NCI-H2196 (cell line): ENCODE measurements around the gene WRNIP1.
"Not testable (repeated sequence)": the region's sequence is repeated elsewhere in the genome, so short reads cannot be mapped to it uniquely, and the experiment has no call there.

Experiments used
- DNase-seq: peaks from one replicate; lab custom pipeline; 2025; ENCODE audit not compliant: unreplicated experiment; lab: John Stamatoyannopoulos, UW

The WRNIP1 gene

DNA sequence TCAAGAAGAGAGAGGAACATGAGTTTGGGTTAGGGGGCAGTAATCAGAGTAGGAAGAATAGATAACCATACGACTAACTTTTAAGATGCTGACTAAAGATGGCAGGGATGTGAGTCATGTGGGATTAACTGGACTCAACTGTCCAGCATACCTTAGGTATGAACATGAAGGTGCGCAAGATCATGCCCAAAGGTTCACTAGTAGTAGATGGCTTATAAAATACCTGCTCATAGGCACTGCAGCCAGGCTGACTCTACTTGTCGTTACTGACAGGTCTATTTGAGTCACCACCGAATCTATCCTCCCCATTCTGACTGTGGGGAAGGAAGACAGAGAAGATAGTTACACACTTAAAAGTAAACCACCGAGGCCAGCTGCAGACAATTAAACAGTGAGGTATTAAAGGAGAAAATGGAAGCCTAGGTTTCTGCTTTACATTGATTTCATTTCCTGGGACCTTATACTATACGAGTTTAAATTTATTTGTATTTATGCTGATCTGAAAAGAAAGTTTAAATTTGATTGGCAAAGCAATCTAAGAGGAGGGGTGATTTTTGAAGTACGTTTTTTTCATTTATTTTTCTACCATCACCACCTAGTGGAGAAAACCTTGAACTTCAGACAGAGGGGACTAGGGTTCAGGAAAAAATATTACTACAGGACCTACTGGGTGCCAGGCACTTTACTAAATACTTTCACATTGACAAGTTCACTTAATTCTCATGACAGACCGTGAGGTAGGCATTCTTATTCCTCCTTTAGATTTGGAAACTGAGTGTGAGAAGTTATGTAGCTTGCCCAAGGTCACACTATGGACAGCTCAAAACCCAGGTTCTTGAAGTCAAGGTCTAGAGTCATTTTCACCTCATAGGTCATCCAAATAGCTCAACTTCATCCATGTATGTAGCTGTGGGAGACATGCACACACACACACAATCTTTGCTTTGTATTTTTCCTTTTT lies 4.0 kb upstream of the WRNIP1 start:
- no peak for DNase-seq

DNA sequence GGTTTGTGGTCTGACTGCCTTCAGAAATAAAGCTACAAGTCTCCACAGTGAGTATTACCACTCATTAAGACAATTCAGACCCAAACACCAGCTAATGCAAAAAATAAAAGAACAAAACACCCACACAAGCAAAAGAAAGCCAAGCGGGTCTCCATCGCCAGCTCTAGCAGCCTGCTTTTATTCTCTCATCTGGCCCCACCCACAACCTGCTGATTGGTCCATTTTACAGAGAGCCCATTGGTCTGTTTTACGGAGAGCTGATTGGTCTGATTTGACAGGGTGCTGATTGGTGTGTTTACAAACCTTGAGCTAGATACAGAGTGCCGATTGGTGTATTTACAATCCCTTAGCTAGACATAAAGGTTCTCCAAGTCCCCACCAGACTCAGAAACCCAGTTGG lies 2.3 kb upstream of the WRNIP1 start:
- not testable (repeated sequence) for DNase-seq

DNA sequence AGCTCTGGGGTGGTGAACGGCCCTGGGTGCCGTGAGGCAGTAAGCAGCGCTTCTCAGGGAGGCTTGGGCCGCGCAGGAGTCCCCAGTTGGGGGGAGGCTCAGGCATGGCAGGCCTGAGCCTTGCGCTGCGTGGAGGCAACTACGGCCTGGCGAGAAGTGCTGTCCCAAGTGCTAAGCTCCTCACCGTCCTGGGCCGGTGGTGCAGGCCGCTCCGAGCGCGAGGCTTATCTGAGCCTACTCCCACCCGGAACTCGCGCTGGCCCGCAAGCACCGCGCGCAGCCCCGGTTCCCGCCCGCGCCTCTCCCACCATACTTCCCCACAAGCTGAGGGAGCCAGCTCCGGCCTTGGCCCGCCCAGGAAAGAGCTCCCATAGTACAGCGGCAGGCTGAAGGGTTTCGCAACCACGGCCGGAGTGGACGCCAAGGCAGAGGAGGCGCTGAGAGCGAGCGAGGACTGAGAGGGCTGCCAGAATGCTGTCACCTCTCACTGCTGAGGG lies 1.8 kb upstream of the WRNIP1 start:
- no peak for DNase-seq

DNA sequence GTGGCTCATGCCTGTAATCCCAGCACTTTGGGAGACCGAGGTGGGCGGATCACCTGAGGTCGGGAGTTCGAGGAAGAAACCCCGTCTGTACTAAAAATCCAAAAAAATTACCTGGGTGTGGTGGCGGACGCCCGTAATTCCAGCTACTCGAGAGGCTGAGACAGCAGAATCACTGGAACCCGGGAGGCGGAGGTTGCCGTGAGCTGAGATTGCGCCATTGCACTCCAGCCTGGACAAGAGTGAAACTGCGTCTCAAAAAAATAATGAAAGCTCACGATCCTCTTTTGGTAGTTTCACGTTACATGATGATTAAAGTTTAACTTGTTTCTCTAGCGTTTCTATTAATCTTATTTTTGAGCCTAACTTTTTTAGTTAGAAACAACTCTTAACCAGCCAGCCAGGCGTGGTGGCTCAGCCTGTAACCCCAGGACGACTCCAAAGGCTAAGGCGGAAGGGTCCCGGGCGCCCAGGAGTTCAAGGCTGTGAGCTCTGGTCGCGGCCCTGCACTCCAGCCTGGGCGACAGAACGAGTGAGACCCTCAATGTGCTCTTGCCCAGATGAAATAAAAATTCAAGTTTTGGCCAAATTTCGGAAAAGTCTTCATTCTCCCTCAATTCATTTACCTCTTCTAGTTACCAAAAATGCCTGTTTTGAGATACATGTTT lies 1.2 kb upstream of the WRNIP1 start:
- no peak for DNase-seq

DNA sequence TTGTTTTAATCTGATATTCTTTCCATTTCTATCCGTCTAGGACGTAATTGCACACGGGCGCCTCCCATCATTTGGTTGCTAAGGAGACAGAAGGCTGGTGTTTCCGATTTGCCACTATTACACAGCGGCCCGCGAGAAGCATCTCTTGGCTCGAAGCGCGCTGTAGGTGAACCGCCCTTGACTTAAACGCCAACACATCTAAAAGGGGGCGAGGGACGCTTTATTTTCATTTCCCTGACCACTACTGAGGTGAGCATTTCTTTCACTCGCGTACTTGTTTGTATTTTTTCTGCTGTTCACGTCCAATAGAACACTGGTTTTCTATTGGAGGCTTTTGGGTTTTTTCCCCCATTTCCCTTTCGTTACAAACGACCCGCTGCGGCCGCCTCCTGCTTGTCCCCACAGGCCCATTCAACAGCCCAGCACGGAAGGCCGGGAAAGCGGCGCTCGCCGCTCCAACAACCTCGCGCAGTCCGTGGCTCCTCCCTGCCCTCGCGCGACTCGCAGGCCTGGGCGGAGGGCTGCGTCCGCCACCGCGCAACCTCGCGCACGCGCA lies 505 bp upstream of the WRNIP1 start:
- DNase-seq = peak; percentile 63

DNA sequence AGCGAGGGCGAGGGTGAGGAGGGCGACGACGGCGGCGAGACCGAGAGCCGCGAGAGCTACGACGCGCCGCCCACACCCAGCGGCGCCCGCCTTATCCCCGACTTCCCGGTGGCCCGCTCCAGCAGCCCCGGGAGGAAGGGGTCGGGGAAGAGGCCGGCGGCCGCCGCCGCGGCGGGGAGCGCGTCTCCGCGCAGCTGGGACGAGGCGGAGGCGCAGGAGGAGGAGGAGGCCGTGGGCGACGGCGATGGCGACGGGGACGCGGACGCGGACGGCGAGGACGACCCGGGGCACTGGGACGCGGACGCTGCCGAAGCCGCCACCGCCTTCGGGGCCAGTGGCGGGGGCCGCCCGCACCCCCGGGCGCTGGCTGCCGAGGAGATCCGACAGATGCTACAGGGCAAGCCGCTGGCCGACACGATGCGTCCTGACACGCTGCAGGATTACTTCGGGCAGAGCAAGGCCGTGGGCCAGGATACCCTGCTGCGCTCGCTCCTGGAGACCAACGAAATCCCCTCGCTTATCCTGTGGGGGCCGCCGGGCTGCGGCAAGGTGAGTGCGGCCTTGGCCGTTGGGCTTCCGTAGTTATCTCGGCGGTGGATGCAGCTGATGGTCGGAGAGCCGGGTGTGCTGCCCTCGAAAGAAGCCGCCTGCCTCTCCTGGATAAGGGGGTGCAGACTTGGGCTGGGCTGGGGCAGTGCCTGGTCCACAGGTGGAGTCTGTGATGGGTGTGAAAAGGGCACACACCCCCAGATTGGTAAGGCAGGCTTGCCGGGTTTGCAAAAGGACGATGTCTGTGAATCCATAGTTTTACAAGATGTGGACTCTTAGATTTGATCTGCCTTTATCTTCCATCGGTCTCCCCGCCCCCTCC lies 938 bp downstream of the WRNIP1 start:
- no peak for DNase-seq

DNA sequence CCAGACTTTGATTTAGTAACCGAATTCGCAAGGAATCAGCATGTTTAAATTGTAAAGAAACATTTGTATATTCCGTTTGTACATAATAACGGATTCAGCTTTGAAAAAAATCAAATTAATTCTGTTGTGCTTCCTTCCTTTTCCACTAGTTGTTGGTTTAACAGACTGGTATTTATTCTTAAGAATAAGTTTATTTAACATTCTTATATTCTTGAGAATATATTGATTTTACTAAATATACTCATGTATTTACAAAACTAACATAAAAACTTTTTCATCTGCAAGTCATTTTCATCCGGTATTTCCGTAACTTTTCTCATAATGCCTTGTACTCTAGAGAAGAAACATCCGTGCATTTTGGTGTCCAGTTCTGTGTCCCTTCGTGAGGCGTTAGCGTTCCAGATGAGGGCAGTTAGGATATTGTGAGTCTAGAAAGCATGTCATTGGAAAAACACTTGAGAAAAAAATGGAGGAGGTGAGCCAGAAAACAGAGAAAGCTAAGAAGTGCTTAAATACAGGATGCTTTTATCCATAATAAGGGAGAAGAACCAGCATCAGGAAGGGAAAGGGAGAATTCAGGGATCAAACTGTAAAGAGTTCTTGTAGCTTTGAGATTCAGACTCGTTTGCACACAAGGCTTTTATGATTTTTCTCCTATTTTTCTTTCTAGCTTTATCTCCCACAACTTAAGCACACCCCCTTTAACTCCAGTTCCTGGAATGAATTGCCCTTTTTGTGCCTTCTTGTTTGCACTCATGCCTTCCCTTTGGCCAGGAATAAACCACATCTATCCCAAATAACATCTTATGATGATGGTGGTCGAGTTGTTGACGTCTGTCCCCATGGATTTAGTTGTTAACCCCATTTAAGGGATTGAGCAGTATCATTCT lies 1.8 kb downstream of the WRNIP1 start:
- DNase-seq = no peak

DNA sequence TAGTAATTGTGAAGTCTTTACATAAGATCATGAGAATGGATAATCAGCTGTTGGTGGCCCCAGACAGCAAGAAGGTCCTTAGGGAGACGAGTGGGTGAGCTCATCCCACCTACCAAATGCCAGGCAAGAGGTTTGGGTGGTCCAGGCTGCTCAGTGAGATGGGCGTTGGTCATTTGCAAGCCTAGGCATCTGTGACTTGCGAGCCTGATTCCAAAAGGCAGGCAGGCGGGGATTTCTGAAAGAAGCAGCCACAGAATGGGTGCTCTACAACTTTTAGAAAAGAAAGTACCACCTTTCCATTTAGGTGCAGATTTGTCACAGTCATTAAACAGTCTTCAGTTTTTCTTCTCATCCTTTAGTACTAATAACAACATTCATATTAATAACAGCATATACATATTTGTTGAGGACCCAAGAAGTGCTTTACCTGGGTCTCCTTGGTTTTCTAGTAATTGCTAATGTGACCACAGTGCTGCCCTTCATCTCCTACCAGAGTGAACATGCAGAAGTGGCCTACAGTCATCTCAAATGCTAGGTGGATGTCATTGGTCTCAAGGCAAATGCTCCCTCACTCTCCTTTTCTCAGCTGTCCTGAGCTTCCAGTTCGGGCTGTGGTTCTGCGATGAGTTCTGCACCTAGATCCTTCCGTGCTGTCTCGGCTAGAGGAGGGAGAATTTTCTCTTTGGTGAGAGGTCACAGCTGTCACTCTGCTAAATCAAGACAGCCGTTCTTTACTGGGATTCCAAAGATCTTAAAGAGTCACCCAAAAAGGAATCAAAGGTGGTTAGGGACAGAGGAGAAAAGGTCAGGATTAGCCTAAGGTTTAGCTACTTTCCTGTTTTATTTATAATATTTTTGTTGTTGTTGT lies 2.7 kb downstream of the WRNIP1 start:
- no peak for DNase-seq

DNA sequence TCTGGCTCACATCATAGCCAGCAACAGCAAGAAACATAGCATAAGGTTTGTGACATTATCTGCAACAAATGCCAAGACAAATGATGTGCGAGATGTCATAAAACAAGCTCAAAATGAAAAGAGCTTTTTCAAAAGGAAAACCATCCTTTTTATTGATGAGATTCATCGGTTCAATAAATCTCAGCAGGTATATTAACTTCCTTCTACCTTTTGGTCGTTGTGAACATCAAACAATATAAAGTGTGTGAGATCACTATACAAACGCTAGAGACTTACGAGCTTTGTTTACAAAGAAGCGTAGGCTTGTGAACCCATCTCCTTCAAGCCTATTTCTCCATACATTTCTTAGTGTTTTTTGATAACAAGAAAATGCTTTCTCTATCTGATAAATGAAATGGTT lies 3.5 kb downstream of the WRNIP1 start:
- no peak for DNase-seq

DNA sequence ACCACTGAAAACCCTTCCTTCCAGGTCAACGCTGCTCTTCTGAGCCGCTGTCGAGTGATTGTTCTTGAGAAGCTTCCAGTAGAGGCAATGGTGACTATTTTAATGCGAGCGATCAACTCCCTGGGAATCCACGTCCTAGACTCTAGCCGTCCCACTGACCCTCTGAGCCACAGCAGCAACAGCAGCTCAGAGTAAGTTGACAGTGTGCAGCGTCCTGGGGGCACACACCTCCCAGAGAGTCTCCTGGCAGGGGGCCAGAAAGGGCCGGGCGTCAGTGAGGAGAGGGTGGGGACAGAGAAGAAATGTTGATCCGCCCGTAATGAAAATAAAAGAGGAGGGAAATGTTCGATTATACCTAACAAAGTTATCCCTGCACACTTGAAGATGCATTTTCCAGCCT lies 5.0 kb downstream of the WRNIP1 start:
- no peak for DNase-seq

DNA sequence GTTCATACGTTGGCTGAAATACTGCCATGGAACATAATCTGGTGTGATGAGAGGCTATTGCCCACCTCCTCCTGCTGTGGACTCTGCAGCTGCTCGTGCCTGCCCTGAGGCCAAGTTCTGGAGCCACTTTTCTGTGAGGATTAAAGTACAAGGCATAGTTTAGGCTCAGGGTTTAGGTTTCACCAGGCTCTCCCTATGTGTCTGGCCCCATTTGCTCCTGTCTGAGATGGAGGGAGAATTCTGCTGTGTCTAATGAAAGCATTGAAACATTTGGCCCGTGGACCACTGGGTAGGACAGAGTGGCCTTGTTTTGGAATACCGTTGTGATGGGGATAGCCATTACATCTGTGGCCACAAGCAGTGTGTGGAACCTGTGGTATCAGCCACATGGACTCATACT lies 5.9 kb downstream of the WRNIP1 start:
- DNase-seq = no peak

DNA sequence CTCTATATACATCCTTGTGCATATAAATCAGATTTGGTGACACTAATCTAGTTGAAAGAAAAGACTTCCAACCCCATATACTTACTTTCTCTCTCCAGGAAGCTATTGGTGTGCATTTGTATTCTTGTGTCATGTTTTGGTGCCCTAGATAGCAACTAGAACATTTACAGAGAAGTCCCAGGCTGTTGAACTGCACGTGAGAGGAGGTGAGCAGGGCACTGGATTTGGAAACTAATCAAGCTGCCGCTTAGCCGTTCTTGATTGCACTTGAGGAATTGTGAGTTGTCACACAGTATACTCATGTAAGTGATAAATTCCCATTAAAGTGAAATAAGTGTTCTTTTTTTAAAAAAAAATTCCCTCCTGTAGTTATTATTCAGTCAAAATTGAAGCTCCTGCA lies 7.6 kb downstream of the WRNIP1 start:
- DNase-seq = no peak

DNA sequence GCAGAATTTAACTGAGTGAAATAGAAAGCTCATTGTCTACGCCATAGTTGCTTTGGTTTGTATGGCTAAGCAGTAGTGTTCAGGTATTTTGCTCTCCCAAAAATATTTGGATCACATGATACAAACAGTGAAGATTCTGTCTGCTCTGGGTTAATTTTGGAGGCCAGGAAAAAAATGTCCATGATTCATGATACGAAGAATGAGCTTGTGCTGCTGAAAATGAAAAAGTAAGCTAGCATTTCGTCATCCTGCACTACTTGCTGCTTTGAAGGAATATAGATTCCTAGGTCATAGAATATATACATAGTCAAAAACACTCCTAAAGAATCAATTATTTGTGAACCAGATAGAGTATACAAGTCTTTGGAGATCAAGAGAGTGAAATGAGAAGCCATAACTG lies 8.3 kb downstream of the WRNIP1 start:
- no peak for DNase-seq

DNA sequence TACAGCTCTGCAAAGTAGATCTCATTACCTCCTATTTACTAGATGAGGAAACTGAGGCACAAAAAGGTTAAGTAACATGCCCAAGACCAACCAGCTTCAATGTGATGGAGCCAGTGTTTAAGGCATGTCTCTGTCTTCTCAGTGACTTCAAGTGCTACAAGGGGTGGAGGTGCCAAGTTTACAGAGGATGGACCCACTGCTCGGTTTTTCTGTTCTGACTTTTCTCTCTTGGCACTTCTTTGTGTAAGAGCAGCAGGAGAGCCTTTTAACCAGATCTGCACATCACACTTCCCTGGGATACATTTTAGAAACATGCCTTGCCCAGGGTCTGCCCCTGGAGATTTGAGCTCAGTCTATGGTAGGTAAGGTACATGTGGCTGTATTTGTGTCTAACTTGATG lies 9.8 kb downstream of the WRNIP1 start:
- DNase-seq = no peak

DNA sequence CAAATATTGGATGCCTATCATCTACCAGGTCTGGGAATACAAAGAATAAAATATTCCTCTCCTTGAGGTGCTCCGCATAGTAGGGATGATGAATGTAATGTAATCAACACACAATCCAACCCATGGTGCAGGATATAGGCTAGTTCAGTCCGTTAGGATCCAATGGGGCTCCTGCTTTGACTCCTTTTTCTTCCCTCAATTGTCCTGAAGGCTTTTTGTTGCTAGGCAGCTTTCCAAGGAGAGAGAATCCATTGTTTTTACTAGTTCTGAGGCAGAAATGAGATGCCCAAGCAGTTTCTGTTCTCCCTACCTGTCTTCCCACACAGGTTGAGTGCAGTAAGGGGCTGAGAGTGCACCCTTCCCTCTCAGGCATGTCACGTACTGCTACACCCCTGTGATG lies 12.1 kb downstream of the WRNIP1 start:
- DNase-seq = no peak

DNA sequence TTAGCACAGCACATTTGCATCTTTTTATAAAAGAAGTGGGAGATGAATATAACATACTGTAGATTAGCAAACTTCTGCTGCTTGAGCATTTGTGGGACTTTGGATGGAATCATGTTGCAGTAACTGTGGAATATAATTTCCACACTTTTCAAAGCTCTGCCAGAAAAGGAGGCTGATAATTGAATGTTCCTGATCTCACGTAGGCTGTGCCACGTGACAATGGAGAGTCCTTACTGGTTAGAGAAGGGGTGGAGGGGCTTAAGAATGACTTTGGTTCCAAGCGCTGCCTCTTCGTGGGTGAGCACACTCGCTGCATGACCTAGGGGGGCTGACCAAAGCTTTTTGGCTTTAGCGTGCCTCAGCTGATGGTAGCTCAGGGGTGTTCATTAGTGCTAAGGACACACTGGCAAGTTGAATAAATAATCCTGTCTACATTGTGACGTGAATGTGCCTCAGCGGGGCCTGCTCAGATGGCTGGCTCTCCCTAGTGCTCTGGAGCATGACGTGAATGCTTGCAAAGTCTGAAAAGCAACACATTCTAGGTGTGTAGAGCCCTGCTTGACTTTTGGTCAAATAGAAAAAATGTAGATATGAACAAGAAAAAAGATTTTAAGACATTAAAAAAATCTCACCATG lies 15.0 kb downstream of the WRNIP1 start:
- DNase-seq = no peak

DNA sequence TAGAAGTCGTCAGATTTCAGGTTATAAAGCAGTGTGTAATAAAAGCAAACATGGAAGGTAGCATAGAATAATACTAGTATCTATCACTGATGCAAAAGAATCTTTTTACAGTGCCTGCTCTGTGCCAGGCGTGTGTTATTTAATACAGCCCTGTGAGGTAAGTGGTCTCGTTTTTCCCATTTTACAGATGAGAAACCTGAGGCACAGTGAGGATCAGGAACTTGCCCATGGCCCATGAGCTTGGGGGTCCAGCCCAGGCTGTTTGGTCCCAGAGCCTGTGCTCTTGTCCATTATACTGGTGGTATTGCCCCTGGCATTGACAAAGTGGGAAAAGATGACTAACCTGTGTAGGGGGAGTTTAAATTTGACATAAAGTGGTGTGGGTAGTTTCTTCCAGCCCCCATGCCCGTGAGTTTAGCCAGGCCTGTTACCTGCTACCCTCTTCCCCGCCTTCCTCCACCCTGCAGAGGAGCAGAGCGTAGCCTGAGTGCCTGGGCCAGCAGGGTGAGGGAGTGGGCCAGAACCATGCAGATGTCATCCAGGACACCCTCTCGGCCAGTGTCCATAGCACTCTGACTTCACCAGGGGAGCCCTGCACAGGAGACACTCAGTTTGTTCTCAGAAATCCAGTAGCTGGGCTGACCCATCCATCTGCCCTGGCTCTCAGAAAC lies 16.6 kb downstream of the WRNIP1 start:
- no peak for DNase-seq

DNA sequence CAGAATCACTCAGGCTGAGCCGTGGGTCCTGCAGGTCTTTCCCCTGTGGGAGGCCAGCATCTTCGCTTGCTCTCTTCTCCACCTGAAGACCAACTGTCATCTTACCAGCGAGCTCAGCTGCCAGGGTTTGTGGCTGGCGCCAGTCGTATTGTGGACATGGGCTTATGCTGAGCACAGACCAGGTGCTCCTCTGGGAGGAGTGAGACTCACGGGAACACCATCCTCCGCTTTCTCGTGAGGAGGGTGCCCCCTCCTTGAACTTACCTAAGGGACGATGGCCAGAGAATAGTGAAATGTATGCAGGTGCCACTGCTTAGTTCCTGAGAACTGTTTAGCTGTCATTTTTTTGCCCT lies 17.1 kb downstream of the WRNIP1 start:
- no peak for DNase-seq
